ENCODE measurements around the gene ALPK3.

Gene ALPK3

GRCh38 chr15:84816694-84817465 is at the start of gene ALPK3:
Gene ALPK3 (plus strand): TSS chr15:84817356. CDS start chr15:84817453, 97 bp downstream.
- no peak for DNase-seq (ENCODE audit: low spot score)

GRCh38 chr15:84772031-84772430 is 45.1 kb upstream of the ALPK3 start:
- no peak for DNase-seq (ENCODE audit: low spot score)

GRCh38 chr15:84772467-84772866 is 44.7 kb upstream of the ALPK3 start:
- no peak for DNase-seq (ENCODE audit: low spot score)

DNA sequence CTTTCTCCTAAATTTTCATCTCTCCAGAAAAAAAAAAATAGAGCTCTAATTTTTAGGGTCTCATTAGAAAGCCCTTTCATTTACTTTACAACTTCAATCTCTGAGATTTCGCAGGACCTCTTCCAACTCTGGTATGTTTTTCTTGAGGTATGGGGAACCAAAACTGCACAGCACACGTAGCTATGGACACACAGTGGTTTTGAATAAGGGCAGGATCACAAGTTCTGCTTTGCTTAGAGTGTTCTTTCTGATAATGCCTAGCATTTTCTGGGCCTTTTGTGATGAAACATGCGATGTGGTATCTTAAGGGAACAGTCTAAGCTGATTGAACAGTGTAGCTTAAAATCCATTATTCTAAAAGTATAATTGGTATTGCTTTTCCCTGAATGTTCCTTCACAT is 43.4 kb upstream of the ALPK3 start:
- no peak for DNase-seq (ENCODE audit: low spot score)

GRCh38 chr15:84775867-84776449 is 41.2 kb upstream of the ALPK3 start:
- no peak for DNase-seq (ENCODE audit: low spot score)

DNA sequence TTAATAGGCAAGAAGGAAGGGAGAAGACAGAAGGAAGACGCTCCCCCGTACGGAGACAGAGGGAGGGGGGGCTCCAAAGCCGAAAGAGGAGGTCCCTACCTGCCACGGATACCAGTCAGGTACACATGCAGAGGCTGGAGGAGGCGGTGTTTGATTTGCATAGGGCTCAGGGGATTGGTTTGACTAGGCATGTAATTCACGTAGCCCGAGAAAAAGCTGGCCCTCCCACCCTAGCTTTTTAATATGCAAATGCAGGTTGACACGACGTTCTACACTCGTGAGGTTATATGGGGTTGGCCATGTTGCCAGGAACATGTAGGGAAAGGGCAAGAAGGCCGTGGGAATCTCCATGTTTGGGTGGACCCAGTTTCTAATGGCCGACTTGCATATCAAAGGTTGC is 39.0 kb upstream of the ALPK3 start:
- no peak for DNase-seq (ENCODE audit: low spot score)

DNA sequence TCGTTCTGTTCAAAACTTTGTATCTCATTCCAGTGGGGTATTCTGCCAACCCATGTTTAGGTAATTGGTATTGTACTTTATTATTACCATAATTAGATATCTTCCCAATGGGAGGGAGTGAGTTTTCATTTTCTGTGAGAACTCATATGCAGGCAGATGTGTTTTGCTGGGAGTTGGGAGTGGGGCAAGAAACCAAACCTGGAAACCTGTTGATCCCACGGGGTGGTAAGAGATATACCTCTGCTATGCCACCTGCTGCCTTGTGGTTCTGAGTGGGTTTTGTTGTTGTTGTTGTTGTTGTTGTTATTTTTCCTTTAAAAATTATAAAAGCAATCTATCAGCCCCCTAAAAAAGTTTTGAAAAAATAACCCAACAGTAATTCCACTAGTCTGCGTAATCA is 36.7 kb upstream of the ALPK3 start:
- no peak for DNase-seq (ENCODE audit: low spot score)

GRCh38 chr15:84781495-84781894 is 35.7 kb upstream of the ALPK3 start:
- DNase-seq (ENCODE audit: low spot score), result no peak

DNA sequence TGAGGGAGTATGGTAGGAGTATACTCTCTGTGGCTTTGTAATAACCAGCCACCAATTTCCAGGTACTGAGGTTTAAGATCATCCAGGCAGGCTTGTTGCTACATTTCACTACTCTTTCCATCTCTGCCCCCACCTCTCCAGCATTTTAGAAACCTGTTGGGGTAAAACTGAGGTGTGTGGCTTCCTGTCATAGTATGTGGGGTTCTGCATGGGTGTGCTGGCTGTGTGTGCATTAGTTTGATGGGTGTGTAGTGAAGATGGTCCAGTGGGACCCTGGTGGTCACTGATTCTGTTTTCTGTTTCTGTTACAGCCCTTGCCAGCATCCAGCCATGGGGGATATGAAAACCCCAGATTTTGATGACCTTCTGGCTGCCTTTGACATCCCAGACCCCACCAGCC is 34.8 kb upstream of the ALPK3 start:
- no peak for DNase-seq (ENCODE audit: low spot score)

DNA sequence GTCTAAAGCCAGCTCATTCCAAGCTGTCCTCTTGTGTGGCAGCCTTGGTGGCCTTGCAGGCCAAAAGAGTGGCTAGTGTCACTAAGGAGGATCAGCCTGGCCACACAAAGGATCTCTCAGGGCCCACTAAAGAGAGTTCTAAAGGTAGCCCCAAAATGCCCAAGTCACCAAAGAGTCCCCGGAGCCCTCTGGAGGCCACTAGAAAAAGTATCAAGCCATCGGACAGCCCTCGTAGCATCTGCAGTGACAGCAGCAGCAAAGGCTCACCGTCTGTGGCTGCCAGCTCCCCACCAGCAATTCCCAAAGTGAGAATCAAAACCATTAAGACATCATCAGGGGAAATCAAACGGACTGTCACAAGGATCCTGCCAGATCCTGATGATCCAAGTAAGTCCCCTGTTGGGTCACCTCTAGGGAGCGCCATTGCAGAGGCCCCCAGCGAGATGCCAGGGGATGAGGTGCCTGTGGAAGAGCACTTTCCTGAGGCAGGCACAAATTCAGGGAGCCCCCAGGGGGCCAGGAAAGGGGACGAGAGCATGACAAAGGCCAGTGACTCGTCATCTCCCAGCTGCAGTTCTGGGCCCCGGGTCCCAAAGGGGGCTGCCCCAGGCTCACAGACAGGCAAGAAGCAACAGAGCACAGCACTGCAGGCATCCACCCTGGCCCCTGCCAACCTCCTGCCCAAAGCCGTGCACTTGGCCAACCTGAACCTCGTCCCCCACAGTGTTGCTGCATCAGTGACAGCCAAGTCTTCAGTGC is 33.5 kb upstream of the ALPK3 start:
- no peak for DNase-seq (ENCODE audit: low spot score)

DNA sequence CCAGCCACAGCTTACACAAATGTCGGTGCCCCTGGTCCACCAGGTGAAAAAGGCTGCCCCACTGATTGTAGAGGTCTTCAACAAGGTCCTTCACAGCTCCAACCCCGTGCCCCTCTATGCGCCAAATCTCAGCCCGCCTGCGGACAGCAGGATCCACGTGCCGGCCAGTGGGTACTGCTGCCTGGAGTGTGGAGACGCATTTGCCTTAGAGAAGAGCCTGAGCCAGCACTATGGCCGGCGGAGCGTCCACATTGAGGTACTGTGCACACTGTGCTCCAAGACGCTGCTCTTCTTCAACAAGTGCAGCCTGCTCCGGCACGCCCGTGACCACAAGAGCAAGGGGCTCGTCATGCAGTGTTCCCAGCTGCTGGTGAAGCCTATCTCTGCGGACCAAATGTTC is 32.9 kb upstream of the ALPK3 start:
- no peak for DNase-seq (ENCODE audit: low spot score)

- no peak for DNase-seq (ENCODE audit: low spot score)
Measured at GRCh38 chr15:84785053-84785452, 32.1 kb upstream of the ALPK3 start.

GRCh38 chr15:84788500-84788899 is 28.7 kb upstream of the ALPK3 start:
- DNase-seq (ENCODE audit: low spot score), result no peak

- DNase-seq (ENCODE audit: low spot score), result no peak
Measured at GRCh38 chr15:84789762-84790161, 27.4 kb upstream of the ALPK3 start.

GRCh38 chr15:84790676-84791075 is 26.5 kb upstream of the ALPK3 start:
- no peak for DNase-seq (ENCODE audit: low spot score)

DNA sequence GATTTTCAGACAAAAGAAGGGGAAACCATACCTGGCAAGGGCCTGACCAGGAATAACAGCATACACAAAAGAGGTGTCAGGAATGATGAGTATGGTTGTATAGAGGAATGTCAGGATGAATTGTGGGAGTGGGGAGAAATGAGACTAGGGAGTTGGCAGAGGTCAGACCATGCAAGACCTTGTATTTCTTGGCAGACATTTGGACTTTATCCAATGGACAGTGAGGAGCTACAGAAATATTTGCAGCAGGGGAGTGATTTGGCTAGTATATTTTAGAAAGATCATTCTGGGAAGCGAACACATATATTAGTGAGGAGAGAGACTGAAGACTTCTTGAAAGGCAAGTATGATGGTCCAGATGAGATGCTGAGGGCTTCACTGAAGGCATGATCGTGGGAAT is 25.4 kb upstream of the ALPK3 start:
- no peak for DNase-seq (ENCODE audit: low spot score)

GRCh38 chr15:84793431-84794161 is 23.6 kb upstream of the ALPK3 start:
- no peak for DNase-seq (ENCODE audit: low spot score)

GRCh38 chr15:84794162-84794547 is 23.0 kb upstream of the ALPK3 start:
- DNase-seq (ENCODE audit: low spot score), result no peak

- no peak for DNase-seq (ENCODE audit: low spot score)
Measured at GRCh38 chr15:84795186-84795585, 22.0 kb upstream of the ALPK3 start.

- DNase-seq (ENCODE audit: low spot score), result no peak
Measured at GRCh38 chr15:84797212-84797611, 19.9 kb upstream of the ALPK3 start.

DNA sequence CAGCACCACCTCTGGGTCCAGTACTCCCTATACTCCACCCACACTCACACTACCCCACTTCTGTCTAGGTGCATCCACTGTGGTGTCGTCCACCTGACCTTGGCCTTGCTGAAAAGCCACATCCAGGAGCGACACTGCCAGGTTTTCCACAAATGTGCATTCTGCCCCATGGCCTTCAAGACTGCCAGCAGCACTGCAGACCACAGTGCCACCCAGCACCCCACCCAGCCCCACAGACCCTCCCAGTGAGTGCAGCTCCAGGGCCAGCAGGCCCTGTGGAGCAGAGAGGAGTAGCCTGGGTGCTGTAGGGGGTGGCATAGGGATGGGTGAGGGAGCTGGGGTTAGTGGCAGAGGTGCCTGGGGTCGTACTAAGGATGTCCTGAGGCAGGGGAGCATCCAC is 19.4 kb upstream of the ALPK3 start:
- DNase-seq (ENCODE audit: low spot score), result no peak

DNA sequence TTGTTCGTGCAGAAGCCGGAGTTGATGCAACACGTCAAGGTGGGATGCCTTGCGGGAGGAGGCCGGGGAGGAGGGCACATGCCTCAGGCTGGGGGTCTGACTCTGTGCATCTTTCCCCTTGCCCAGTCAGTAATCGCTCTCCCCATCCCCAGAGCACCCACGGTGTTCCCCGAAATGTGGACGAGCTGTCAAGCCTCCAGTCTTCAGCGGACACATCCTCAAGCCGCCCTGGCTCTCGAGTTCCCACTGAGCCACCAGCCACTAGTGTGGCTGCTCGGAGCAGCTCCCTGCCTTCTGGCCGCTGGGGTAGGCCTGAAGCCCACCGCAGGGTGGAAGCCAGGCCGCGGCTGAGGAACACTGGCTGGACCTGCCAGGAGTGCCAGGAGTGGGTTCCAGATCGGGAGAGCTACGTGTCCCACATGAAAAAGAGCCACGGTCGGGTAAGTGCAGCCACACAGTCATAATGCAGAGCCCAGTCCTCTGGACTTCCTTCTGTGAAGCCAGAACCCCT is 18.7 kb upstream of the ALPK3 start:
- DNase-seq (ENCODE audit: low spot score), result no peak

Data from Ammon's horn (tissue), 1 donor.